ENCODE results near the gene ANKRD55.

DNA sequence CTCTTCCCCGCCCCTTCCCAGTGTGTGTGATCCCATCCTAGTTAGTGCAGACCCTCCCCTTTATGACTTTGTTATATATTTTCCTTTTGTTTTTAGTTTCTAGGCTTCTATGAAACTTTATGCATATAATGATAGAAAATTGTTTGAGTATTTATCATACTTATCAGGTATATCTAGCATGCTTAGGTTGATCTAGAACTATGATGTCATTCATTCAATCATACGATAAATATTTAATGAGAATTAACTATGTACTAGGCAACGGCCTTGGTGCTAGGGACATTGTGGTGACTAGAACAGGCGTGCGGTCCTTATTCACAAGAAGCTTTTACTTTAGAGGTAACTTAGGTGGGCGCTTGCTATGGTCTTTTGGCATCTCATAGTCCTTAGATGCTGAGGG lies 13.6 kb upstream of the ANKRD55 start:
- TF ChIP-seq, protein P1, sequence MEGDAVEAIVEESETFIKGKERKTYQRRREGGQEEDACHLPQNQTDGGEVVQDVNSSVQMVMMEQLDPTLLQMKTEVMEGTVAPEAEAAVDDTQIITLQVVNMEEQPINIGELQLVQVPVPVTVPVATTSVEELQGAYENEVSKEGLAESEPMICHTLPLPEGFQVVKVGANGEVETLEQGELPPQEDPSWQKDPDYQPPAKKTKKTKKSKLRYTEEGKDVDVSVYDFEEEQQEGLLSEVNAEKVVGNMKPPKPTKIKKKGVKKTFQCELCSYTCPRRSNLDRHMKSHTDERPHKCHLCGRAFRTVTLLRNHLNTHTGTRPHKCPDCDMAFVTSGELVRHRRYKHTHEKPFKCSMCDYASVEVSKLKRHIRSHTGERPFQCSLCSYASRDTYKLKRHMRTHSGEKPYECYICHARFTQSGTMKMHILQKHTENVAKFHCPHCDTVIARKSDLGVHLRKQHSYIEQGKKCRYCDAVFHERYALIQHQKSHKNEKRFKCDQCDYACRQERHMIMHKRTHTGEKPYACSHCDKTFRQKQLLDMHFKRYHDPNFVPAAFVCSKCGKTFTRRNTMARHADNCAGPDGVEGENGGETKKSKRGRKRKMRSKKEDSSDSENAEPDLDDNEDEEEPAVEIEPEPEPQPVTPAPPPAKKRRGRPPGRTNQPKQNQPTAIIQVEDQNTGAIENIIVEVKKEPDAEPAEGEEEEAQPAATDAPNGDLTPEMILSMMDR (IDR thresholded peaks at IDR 0.05), result no peak
- TF ChIP-seq POLR2A (IDR thresholded peaks at IDR 0.05) (no peak), EP300 (IDR thresholded peaks at IDR 0.05) (no peak)

Measured in tibial nerve (tissue), 4 donors.